Activated CD4-positive, CD25-positive, alpha-beta regulatory T cell treated with anti-CD3 and anti-CD28 coated beads, Interleukin-2, amount 50 U/mL, for 16 hours (primary cell): ENCODE measurements around the gene SCAMP1.
"Not testable (repeated sequence)": the region's sequence is repeated elsewhere in the genome, so short reads cannot be mapped to it uniquely, and the experiment has no call there.

Source experiments
- DNase-seq: peaks from one replicate; pipeline ENCODE4 v3.0.0-alpha.2; 2020; ENCODE audit warnings: low read depth, low spot score

SCAMP1 gene

DNA sequence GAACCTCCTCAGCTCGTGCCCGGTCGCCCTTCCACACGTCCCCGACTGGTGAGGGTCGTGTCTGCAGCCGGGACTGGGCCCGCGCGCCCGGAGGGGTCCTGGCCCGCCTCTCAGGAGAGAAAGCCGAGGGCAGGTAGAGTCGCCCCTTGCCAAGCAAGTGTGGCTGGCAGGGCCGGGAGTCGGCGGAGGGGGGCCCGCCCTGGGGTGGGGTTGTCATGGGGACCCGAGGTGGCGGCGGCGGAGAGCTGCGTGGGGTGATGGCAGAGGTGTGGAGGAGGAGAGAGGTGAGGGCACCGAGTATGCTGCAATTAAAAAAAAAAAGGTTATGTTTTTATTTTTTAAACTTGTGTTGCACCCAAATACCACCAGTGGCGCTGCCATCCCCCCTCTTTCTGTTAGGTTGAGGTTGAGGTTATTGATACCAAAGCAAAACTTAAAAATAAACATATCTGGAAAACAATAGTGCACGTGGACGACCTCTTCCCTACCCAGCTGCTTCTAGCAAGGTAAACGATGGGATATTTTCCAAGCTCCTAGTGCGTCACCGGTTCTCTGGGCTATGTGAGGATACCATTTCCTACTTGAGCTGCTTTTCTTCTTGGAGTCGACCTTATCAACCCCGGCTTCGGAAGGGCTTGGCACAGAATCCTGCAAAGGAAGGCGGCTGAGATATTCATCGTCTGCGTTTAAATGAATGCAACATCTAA is 660 bp downstream of the SCAMP1 start:
- peak; percentile 46 for DNase-seq

DNA sequence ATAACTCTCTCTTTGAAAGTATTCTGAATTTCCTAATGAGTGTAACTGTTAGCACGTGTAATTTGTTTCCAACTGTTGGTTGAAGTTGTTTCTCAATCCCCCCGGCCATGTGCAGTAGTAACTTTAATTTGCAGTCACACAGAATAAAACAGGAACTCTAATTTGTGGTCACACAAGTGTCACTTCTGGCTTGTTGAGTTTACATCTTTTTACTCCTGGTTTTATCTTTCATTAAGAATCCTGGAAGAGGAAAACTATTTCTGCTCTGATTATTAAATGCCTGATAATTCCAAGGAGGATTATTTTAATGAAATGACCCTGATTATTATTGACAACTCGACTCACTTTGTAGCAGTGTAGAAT is 1.2 kb downstream of the SCAMP1 start:
- DNase-seq: no peak

DNA sequence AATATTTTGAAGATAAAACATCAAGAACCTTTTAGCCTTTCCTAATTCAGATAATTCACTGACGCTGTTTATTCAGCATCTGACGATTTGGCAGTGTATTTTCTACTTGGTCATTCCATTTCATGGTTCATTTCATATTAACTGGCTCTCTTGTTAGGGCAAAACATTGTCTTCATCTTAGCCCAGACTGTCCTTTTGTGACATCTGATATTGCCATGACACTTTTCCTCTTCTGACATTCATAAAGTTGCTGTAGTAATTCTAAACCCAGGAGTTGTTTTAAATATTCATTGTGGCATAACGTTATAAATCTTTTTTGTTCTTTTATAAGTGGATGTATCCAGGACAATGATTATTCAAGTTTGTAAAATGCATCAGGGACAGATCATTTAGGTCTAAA is 1.8 kb downstream of the SCAMP1 start:
- no peak for DNase-seq

DNA sequence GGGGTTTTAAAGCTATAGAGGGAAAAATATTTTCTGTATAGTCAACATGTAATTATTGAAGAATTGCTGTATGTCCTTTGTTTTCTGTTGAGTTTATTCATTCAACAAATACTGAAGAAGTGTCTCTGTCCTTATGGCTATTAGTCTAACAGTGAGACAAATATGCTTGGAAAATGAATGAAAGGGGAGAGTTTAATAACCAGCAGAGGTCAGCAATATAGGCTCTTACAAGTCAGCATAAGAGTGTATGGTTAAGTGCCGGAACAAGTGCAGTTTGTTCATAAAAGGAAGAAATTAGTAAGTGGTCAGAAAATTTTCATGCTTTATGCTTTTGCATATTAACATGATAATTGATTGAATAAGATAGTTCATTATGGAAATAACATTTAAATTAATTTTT is 3.6 kb downstream of the SCAMP1 start:
- DNase-seq: no peak

DNA sequence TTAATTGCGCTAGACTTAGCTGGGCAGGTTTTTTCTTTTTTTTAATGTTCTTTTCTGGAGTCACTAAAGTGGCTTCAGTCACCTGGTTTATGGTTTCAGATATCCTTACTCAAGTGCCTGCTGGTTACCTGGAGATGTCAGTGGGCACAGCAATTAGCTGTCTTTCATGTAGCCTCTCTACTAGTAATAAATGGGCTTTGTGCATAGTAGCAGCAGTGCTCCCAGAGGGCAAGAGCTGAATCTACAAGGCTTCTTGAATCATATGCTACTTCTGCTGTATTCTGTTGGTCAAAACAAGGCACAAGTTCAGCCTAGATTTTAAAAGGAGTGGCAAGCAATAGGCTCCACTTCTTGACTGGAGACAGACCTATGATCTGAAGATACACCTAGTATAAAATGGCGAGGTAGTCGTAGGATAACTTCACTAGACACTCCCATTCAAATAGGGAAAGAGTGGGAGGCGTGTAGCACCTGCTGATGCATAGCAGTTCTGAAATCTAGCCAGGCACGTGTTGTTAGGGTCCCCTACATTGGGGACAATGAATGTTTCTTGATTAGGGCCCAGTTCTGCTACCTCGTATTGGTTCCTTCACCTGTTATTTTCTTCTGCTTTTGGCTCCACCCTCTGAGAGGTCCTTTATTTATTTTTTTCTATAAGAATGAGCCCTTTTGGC is 7.0 kb downstream of the SCAMP1 start:
- DNase-seq: no peak

DNA sequence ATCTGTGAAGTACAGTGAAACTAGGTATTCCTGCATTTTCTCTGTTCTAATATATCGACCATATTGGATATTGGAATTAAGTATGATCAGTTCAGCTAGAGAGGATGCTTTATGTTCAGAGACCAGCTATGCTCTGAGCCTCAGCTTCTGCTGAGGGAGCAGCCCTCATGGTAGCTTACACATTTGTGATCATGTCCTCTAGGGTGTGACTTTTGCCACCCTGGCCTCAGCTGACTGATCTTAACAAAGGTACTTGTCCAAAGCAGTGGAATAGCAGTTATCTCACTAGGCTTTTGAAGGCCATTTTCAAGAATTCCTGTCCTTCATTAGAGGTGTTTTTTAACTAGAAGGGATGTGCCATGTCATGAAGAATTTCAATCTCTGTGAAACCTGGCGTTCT is 9.3 kb downstream of the SCAMP1 start:
- DNase-seq: no peak

DNA sequence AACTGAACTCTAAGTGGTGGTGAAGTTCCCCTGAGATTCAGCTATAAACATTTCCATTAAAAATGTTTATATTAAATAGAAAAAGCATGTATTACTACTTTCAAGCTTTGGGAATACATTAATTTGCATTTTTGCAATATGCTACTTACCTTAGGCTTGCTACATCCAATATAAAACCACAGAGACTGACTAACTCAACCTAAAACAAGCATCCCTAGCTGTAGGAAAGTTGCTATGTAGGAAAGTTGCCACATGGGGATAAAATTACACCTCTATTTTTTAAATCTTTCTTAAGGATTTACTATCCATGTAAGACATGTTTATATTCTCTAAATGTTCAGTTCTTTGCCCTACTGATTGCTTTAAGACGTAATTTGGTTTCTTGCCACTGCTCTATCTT is 12.8 kb downstream of the SCAMP1 start:
- DNase-seq: no peak

DNA sequence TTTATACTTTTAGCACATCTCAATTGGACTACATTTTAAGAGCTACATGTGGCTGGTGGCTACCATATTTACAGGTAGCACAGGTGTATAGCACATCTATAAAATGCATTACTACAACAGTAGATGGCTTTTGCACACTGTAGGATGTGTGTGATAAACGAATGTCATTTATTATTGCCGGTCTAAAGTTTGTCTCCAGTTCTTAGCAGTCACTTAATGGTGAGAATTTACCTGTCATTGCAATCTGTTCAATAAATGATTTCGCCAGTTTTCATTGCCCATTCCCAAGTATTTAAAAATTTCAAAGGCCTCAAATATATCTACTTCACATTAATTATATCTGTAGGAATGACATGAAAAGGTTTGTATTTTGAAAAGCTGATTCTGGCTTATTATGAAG is 15.9 kb downstream of the SCAMP1 start:
- DNase-seq: no peak

DNA sequence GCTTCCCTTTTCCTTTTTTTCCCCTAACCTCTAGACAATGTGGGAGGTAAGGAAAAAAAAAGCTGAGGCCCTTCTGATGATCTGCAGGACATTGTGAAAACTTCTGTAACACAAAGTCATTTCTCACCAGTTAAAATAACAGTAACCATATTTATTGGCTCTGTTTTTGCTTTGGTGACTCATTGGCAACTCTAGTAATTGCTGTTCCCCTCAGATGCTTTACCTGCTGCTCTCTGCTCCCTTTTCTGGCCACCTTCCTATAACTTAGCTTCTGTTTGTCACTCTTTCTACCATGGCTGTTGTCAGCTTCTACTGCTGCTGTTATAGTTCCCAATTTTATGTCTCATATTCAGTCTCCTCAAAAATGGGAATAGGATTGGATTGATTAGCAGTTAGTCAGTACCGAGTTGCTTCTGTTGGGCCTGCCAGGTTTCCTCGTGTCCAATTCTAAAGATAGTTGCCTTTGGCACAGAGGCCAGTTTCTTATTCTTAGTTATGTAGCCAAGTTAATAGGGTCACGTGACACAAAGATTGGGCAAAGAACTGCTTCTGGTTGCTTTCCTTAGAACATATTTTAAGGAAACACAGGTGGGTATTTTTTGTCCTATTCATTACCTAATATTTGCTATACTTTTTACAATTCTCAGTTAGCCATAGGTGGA is 16.8 kb downstream of the SCAMP1 start:
- DNase-seq: no peak

DNA sequence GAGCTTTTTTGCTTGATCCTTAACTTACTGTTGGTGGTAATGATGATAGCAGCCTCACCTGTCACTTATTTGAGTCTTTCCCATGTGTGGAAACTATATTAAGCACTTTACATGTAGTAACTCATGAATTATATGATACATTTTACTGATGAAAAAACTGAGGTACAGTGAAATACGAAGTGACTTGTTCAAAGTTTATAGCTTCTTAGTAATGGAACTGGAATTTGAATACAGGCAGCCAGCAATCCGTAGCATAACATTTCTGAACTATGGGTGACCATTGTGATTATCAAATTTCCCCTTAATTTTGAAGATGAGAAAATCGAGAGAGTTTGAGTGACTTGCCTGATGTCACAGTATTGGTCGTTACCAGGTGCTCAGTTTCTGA is 17.3 kb downstream of the SCAMP1 start:
- DNase-seq: no peak

DNA sequence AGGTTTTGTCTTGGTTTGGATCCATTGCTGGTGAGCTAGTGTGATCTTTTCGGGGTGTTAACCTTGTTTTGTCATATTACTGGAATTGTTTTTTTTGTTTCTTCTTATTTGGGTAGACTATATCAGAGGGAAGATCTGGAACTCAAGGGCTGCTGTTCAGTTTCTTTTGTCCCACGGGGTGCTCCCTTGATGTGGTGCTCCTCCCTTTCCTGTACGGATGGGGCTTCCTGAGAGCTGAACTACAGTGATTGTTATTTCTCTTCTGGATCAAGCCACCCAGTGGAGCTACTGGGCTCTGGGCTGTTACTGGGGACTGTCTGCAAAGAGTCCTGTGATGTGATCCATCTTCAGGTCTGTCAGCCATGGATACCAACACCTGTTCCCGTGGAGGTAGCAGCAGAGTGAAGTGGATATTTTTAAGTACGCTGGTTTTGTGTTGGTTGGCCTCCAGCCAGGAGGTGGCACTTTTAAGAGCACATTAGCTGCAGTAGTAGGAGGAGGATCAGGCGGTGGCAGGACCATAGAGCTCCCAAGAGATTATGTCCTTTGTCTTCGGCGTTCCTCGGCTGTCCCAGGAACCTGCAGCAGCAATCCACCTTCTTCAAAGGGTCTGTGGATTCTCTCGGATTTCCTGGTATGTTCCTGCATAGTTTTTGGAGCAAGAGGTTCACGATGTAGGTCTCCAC is 27.2 kb downstream of the SCAMP1 start:
- no peak for DNase-seq

DNA sequence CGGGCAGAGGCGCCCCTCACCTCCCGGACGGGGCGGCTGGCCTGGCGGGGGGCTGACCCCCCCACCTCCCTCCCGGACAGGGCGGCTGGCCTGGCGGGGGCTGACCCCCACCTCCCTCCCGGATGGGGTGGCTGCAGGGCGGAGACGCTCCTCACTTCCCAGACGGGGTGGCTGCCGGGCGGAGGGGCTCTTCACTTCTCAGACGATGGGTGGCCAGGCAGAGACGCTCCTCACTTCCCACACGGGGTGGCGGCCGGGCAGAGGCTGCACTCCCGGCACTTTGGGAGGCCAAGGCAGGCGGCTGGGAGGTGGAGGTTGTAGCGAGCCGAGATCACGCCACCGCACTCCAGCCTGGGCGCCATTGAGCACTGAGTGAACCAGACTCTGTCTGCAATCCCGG is 30.9 kb downstream of the SCAMP1 start:
- not testable (repeated sequence) for DNase-seq

DNA sequence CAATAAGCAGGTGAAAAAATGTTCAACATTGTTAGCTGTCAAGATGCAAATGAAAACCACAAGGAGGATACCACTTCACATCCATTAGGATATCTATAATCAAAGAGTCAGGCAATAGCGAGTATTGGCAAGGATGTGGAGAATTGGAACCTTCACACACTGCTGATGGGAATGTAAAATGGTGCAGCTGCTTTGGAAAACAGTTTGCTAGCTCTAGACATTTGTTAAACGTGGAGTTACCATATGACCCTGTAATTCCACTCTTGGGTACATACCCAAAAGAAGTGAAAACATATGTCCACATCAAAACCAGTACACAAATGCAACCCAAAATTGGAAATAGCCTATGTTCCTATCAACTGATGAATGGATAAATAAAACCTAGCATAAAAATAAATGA is 37.4 kb downstream of the SCAMP1 start:
- DNase-seq: no peak

DNA sequence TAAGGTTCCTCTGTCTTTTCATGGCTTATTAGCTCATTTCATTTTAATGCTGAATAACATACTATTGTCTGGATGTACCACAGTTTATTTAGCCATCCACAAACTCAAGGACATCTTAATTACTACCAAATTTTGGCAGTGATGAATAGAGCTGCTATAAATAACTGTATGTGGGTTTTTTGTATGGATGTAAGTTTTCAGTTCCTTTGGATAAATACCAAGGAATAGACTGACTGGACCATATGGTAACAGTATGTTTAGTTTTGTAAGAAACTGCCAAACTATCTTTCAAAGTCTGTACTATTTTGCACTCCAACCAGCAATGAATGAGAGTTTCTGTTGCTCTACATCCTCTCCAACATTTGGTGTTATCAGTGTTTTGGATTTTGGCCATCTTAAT is 38.7 kb downstream of the SCAMP1 start:
- no peak for DNase-seq

DNA sequence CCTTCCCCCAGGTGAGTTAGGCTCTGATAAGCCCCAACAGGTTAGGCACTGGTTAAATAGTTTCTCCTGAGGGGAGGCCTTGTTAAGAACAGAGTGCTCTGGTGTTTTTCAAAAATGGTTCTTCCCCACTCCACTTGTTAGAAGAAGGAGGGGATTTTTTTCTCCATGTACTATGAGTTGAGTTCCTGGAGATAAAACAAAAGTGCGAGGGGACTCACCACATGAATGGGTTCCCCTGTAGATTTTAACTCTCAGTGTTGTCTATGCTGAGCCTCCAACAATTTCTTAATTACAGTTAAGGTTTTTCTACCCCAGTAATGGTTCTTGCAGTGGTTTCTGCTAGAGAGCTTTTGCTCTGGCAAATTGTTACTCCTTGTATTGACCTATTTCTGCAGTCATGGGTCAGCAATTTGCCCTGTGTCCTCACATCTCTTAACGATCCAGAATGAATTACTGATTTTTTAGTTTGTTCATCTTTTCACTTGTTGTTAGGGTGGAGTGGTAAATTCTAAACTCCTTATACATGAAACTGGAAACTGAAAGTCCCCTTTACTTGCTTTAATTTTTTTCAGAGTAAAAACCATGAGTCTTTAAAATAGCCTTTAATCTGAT is 44.4 kb downstream of the SCAMP1 start:
- DNase-seq: no peak

DNA sequence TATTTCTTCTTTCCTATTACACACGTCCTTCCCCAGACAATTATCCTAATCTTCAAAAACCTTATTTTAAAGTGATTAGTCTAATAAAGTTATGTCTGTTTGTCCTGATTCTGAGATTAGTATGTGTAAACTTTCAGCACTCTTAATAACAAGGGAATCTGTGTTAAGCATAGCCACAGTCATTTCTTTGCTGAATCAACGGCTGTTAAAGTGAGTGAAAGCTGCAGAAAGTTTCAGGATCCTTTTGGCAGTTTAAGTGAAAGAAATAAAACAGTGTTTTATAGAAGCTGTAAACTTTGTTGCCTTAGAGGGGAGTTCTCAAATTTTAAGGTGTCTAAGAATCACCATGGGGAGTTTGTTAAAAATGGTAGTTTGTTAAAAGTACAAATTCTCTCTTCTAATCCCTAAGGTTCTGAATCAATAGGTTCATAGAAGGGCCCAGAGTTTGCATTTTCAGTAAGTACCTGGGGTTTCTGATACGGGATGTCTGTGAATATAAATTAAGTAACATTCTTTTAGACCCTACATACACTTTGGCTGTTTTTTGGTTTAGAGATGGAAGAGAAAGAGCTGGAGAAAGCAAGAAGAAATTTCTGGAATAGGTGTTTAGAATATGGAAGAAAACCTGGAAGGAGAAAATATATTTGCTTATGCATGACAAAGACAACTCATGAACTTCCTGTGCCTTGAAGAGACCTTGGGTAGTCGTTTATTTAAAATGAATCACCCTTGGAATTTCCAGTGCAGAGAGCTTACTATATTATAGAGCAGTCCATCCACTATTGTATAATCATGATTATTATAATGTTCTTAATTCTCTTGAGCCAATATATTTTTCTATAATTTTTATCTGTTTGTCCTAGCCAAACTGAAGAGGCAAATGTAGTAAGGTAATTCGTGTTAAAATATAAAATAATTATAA is 45.7 kb downstream of the SCAMP1 start:
- DNase-seq: no peak

DNA sequence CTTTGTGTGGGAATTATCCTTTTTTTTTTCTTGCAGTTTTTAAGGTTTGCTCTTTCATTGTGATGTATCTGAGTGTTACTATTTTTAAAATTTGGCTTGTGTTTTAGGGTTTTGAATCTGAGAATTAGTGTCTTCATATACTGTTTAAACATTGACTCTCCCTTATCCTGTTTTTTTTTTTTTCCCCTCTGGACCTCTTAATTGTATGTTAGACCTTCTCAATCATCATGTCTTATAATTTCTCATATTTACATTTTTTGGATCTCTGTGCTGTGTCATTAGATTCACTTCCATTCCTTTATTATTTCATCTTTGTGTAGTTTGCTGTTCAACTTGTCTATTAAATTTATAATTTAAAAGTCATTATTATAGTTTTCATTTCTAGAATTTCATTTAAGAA is 47.0 kb downstream of the SCAMP1 start:
- DNase-seq: no peak

DNA sequence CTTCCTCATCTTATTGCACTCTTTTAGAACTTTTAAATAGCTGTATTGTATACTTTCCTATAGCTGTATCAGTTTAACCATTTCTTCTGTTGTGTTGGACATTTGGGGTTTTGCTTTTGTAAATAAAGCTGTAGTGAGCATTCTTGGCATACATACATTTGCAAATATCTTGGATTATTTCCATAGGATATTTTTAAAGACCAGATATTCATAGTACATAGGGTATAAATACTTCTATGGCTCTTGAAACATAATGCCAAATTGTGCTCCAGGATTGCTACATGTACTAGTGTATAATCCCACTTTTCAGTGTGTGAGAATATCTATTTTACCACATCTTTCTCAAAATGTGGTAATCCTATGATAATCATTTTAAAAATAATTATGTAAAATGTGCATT is 51.2 kb downstream of the SCAMP1 start:
- DNase-seq: no peak

DNA sequence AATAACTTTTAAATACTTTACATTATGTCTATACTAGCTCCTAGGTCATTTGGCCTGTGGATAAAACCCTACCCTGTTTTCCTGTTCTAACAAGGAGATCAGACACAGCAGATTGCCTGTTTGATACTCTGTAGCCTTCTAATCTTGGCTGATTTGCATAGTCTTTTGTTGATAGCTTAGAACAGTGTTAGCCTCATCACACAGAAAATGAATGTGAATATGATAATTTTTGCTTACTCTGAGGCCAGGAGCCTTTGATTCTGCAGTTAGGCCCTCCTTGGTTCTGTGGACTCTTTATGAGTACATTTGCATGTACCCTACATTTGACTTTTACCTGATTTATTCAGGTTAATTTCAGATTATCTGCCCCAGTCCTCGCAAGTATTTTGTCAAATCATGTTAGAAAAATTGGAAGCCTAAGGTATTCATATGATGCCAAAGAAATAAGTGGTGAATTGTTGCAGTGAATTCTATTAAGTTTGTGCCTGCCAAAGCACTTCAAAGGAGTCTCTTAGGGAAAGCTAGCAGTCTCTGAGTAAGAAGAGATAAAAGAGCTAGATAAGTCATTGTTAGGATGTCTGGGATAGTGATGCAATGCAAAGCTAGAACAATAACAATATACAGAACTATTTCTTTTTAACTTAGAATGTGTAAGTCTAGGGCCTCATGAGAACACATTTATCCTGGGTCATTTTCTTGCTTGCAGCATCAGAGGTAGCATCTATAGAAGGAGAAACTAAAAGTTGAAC is 56.4 kb downstream of the SCAMP1 start:
- DNase-seq: no peak

DNA sequence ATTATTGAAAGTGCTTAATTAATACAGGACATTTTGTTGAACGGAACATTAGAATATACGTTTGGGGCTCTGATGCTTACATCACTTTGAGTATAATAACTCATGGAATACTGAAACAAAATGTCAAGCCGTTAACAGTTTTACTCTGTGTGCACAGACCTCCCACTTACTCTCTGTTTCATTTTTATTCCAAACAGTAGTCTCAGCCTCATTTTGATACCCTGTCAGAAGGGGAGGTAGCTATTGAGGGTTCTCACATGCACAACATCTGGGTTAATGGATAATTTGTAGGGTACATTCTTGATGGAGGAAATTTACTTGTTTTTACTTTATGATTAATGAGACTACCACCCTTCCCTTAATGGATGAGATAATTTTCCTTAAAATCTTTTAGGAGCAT is 59.0 kb downstream of the SCAMP1 start:
- DNase-seq: no peak
